RWPE2 (cell line): Measurements from ENCODE around the gene WDR55.

Experiments
- ATAC-seq: fragments of 200-7000 bp; cut with Tn5 transposase; 3 replicates; pipeline ENCODE4 v1.9.1; 2021; ENCODE audit warnings: low read depth
- DNase-seq: peaks from one replicate; pipeline ENCODE4 v3.0.0-alpha.2; 2020; ENCODE audit warnings: low spot score
- H3K27ac ChIP-seq: fragments of 450-650 bp; 2 replicates; pipeline ENCODE4 v1.5.1; 2017; ENCODE audit warnings: mild to moderate bottlenecking; ENCODE audit not compliant: poor library complexity, severe bottlenecking
- H3K27me3 ChIP-seq: fragments of 250-450 bp; sonication (Bioruptor Pico); 2 replicates; pipeline ENCODE4 v1.5.1; 2021; ENCODE audit warnings: mild to moderate bottlenecking, moderate library complexity; ENCODE audit not compliant: insufficient read depth, poor library complexity, severe bottlenecking
- H3K36me3 ChIP-seq: fragments of 250-450 bp; sonication (Bioruptor Pico); 2 replicates; pipeline ENCODE4 v1.5.1; 2020; ENCODE audit warnings: low read depth, mild to moderate bottlenecking, moderate library complexity
- H3K4me1 ChIP-seq: fragments of 250-450 bp; sonication (Bioruptor Pico); 2 replicates; pipeline ENCODE4 v1.5.1; 2021; ENCODE audit warnings: mild to moderate bottlenecking, moderate library complexity; ENCODE audit not compliant: insufficient read depth, poor library complexity, severe bottlenecking
- H3K4me3 ChIP-seq: fragments of 250-450 bp; sonication (Bioruptor Pico); 2 replicates; pipeline ENCODE4 v1.5.1; 2021; ENCODE audit warnings: mild to moderate bottlenecking, moderate library complexity; ENCODE audit not compliant: severe bottlenecking
- H3K9me3 ChIP-seq: fragments of 250-450 bp; sonication (Bioruptor Pico); 2 replicates; pipeline ENCODE4 v1.5.1; 2021; ENCODE audit warnings: mild to moderate bottlenecking, moderate library complexity; ENCODE audit not compliant: severe bottlenecking
- CTCF ChIP-seq: fragments of 450-650 bp; IDR thresholded peaks from one replicate; pipeline ENCODE4 v1.5.1; 2017; ENCODE audit warnings: mild to moderate bottlenecking, moderate library complexity; ENCODE audit not compliant: poor library complexity, severe bottlenecking

WDR55 gene

GRCh38 chr5:140628711-140629110, 36.0 kb upstream of the WDR55 start:
- Histone ChIP-seq H3K27me3 (no peaks in the 10 kb centered on the region), H3K27ac (no peak overlapping the region), H3K4me3 (no peak overlapping the region), H3K9me3 (peaks cover 20% of the 10 kb centered on the region), H3K36me3 (no peaks in the 10 kb centered on the region), H3K4me1 (no peaks in the 10 kb centered on the region)
- TF ChIP-seq CTCF: no peak
- DNase-seq: no peak
- no peak for ATAC-seq

GRCh38 chr5:140630292-140631035, 34.2 kb upstream of the WDR55 start:
- no peak overlapping the region for H3K27ac ChIP-seq
- peak; percentile 39; the same call in 2 of the 3 replicates for ATAC-seq

GRCh38 chr5:140631036-140631417, 33.7 kb upstream of the WDR55 start:
- no peak overlapping the region for H3K27ac ChIP-seq
- H3K4me1 ChIP-seq: no peaks in the 10 kb centered on the region

More at GRCh38 chr5:140630292-140631035, 34.2 kb upstream of the WDR55 start:
- Histone ChIP-seq H3K36me3 (no peaks in the 10 kb centered on the region), H3K4me1 (no peaks in the 10 kb centered on the region), H3K9me3 (peaks cover 20% of the 10 kb centered on the region), H3K4me3 (no peak overlapping the region), H3K27me3 (no peaks in the 10 kb centered on the region)
- no peak for TF ChIP-seq CTCF
- no peak for DNase-seq

GRCh38 chr5:140631831-140632365, 32.8 kb upstream of the WDR55 start:
- H3K9me3 ChIP-seq: peaks cover 16% of the 10 kb centered on the region
- H3K4me3 ChIP-seq: no peak overlapping the region
- no peak for TF ChIP-seq CTCF
- DNase-seq: no peak
- no peak for ATAC-seq
- H3K27me3 ChIP-seq: no peaks in the 10 kb centered on the region
- no peak overlapping the region for H3K27ac ChIP-seq
- H3K4me1 ChIP-seq: no peaks in the 10 kb centered on the region
- H3K36me3 ChIP-seq: no peaks in the 10 kb centered on the region

More at GRCh38 chr5:140631036-140631417, 33.7 kb upstream of the WDR55 start:
- no peaks in the 10 kb centered on the region for H3K27me3 ChIP-seq
- no peak overlapping the region for H3K4me3 ChIP-seq
- DNase-seq (no peak), ATAC-seq (no peak)
- peaks cover 20% of the 10 kb centered on the region for H3K9me3 ChIP-seq
- no peaks in the 10 kb centered on the region for H3K36me3 ChIP-seq
- TF ChIP-seq CTCF: no peak

- Histone ChIP-seq H3K27ac (no peak overlapping the region), H3K4me3 (no peak overlapping the region)
Observed at GRCh38 chr5:140632366-140633020, 32.2 kb upstream of the WDR55 start.

More at GRCh38 chr5:140632366-140633020, 32.2 kb upstream of the WDR55 start:
- no peak for TF ChIP-seq CTCF
- H3K36me3 ChIP-seq: no peaks in the 10 kb centered on the region
- DNase-seq (no peak), ATAC-seq (peak; percentile 6; the same call in 1 of the 3 replicates)
- peaks cover 12% of the 10 kb centered on the region for H3K9me3 ChIP-seq
- no peaks in the 10 kb centered on the region for H3K4me1 ChIP-seq
- H3K27me3 ChIP-seq: no peaks in the 10 kb centered on the region
